ENCODE results near the gene KAT7.

The KAT7 gene

GRCh38 chr17:49861150-49861884, 72.8 kb downstream of the KAT7 start:
- no peaks in the 10 kb centered on the region for H3K36me3 ChIP-seq (ENCODE audit: insufficient read depth, low read depth, low read length)
- H3K4me3 ChIP-seq (ENCODE audit: low read length), result no peak overlapping the region
- no peak overlapping the region for H3K27ac ChIP-seq (ENCODE audit: low read length)
- H3K9me3 ChIP-seq (ENCODE audit: insufficient read depth, low read depth, low read length), result no peaks in the 10 kb centered on the region
- no peak overlapping the region for H3K9ac ChIP-seq (ENCODE audit: low read depth, low read length)
- peaks cover 17% of the 10 kb centered on the region; the same call in 1 of the 2 replicates for H3K4me1 ChIP-seq (ENCODE audit: insufficient read depth, low read length)
- H3K27me3 ChIP-seq (ENCODE audit: insufficient read depth, low read length), result no peaks in the 10 kb centered on the region; the same call in 1 of the 2 replicates

- Histone ChIP-seq H3K36me3 (ENCODE audit: insufficient read depth, low read depth, low read length) (no peaks in the 10 kb centered on the region), H3K9me3 (ENCODE audit: insufficient read depth, low read depth, low read length) (no peaks in the 10 kb centered on the region), H3K4me3 (ENCODE audit: low read length) (no peak overlapping the region), H3K9ac (ENCODE audit: low read depth, low read length) (no peak overlapping the region), H3K27me3 (ENCODE audit: insufficient read depth, low read length) (no peaks in the 10 kb centered on the region; the same call in 1 of the 2 replicates), H3K27ac (ENCODE audit: low read length) (no peak overlapping the region), H3K4me1 (ENCODE audit: insufficient read depth, low read length) (peaks cover 19% of the 10 kb centered on the region; the same call in 1 of the 2 replicates)
Observed at GRCh38 chr17:49862781-49863331, 74.4 kb downstream of the KAT7 start.

- no peaks in the 10 kb centered on the region; the same call in 1 of the 2 replicates for H3K27me3 ChIP-seq (ENCODE audit: insufficient read depth, low read length)
- H3K4me3 ChIP-seq (ENCODE audit: low read length), result peak overlapping the region; percentile 27; the same call in 1 of the 2 replicates
- H3K4me1 ChIP-seq (ENCODE audit: insufficient read depth, low read length), result peaks cover 19% of the 10 kb centered on the region; the same call in 1 of the 2 replicates
- H3K27ac ChIP-seq (ENCODE audit: low read length), result no peak overlapping the region
- peak overlapping the region; percentile 29; the same call in 1 of the 2 replicates for H3K9ac ChIP-seq (ENCODE audit: low read depth, low read length)
- no peaks in the 10 kb centered on the region for H3K9me3 ChIP-seq (ENCODE audit: insufficient read depth, low read depth, low read length)
- no peaks in the 10 kb centered on the region for H3K36me3 ChIP-seq (ENCODE audit: insufficient read depth, low read depth, low read length)
Observed at GRCh38 chr17:49866019-49866380, 77.5 kb downstream of the KAT7 start.

- Histone ChIP-seq H3K4me3 (ENCODE audit: low read length) (no peak overlapping the region), H3K27ac (ENCODE audit: low read length) (no peak overlapping the region), H3K9ac (ENCODE audit: low read depth, low read length) (no peak overlapping the region; the same call in 1 of the 2 replicates)
Observed at GRCh38 chr17:49866882-49867413, 78.5 kb downstream of the KAT7 start.

GRCh38 chr17:49869038-49869374, 80.5 kb downstream of the KAT7 start:
- H3K4me1 ChIP-seq (ENCODE audit: insufficient read depth, low read length), result peaks cover 19% of the 10 kb centered on the region; the same call in 1 of the 2 replicates
- H3K9ac ChIP-seq (ENCODE audit: low read depth, low read length), result no peak overlapping the region
- H3K27me3 ChIP-seq (ENCODE audit: insufficient read depth, low read length), result no peaks in the 10 kb centered on the region
- H3K9me3 ChIP-seq (ENCODE audit: insufficient read depth, low read depth, low read length), result no peaks in the 10 kb centered on the region
- no peaks in the 10 kb centered on the region for H3K36me3 ChIP-seq (ENCODE audit: insufficient read depth, low read depth, low read length)
- no peak overlapping the region for H3K27ac ChIP-seq (ENCODE audit: low read length)
- H3K4me3 ChIP-seq (ENCODE audit: low read length), result no peak overlapping the region

More at GRCh38 chr17:49866882-49867413, 78.5 kb downstream of the KAT7 start:
- Histone ChIP-seq H3K9me3 (ENCODE audit: insufficient read depth, low read depth, low read length) (no peaks in the 10 kb centered on the region), H3K36me3 (ENCODE audit: insufficient read depth, low read depth, low read length) (no peaks in the 10 kb centered on the region), H3K27me3 (ENCODE audit: insufficient read depth, low read length) (no peaks in the 10 kb centered on the region), H3K4me1 (ENCODE audit: insufficient read depth, low read length) (peaks cover 19% of the 10 kb centered on the region; the same call in 1 of the 2 replicates)

GRCh38 chr17:49870298-49870697, 81.8 kb downstream of the KAT7 start:
- Histone ChIP-seq H3K27me3 (ENCODE audit: insufficient read depth, low read length) (no peaks in the 10 kb centered on the region), H3K4me1 (ENCODE audit: insufficient read depth, low read length) (peaks cover 12% of the 10 kb centered on the region; the same call in 1 of the 2 replicates), H3K9ac (ENCODE audit: low read depth, low read length) (no peak overlapping the region), H3K27ac (ENCODE audit: low read length) (no peak overlapping the region), H3K9me3 (ENCODE audit: insufficient read depth, low read depth, low read length) (no peaks in the 10 kb centered on the region), H3K36me3 (ENCODE audit: insufficient read depth, low read depth, low read length) (no peaks in the 10 kb centered on the region), H3K4me3 (ENCODE audit: low read length) (no peak overlapping the region)

- Histone ChIP-seq H3K4me3 (ENCODE audit: low read length) (no peak overlapping the region), H3K27me3 (ENCODE audit: insufficient read depth, low read length) (no peaks in the 10 kb centered on the region), H3K9ac (ENCODE audit: low read depth, low read length) (no peak overlapping the region), H3K36me3 (ENCODE audit: insufficient read depth, low read depth, low read length) (no peaks in the 10 kb centered on the region), H3K27ac (ENCODE audit: low read length) (no peak overlapping the region), H3K4me1 (ENCODE audit: insufficient read depth, low read length) (peaks cover 4% of the 10 kb centered on the region; the same call in 1 of the 2 replicates), H3K9me3 (ENCODE audit: insufficient read depth, low read depth, low read length) (no peaks in the 10 kb centered on the region)
Observed at GRCh38 chr17:49871211-49871610, 82.7 kb downstream of the KAT7 start.

GRCh38 chr17:49872754-49873377, 84.4 kb downstream of the KAT7 start:
- H3K27me3 ChIP-seq (ENCODE audit: insufficient read depth, low read length), result no peaks in the 10 kb centered on the region
- no peak overlapping the region for H3K27ac ChIP-seq (ENCODE audit: low read length)
- no peak overlapping the region for H3K9ac ChIP-seq (ENCODE audit: low read depth, low read length)
- no peaks in the 10 kb centered on the region for H3K4me1 ChIP-seq (ENCODE audit: insufficient read depth, low read length)
- no peaks in the 10 kb centered on the region for H3K9me3 ChIP-seq (ENCODE audit: insufficient read depth, low read depth, low read length)
- H3K4me3 ChIP-seq (ENCODE audit: low read length), result no peak overlapping the region
- no peaks in the 10 kb centered on the region for H3K36me3 ChIP-seq (ENCODE audit: insufficient read depth, low read depth, low read length)

GRCh38 chr17:49873466-49873865, 85.0 kb downstream of the KAT7 start:
- Histone ChIP-seq H3K27ac (ENCODE audit: low read length) (no peak overlapping the region), H3K27me3 (ENCODE audit: insufficient read depth, low read length) (no peaks in the 10 kb centered on the region), H3K9me3 (ENCODE audit: insufficient read depth, low read depth, low read length) (no peaks in the 10 kb centered on the region), H3K4me1 (ENCODE audit: insufficient read depth, low read length) (no peaks in the 10 kb centered on the region), H3K36me3 (ENCODE audit: insufficient read depth, low read depth, low read length) (no peaks in the 10 kb centered on the region), H3K4me3 (ENCODE audit: low read length) (no peak overlapping the region), H3K9ac (ENCODE audit: low read depth, low read length) (no peak overlapping the region)

GRCh38 chr17:49873926-49874325, 85.4 kb downstream of the KAT7 start:
- Histone ChIP-seq H3K27me3 (ENCODE audit: insufficient read depth, low read length) (peaks cover 3% of the 10 kb centered on the region; the same call in 1 of the 2 replicates), H3K27ac (ENCODE audit: low read length) (no peak overlapping the region), H3K4me1 (ENCODE audit: insufficient read depth, low read length) (no peaks in the 10 kb centered on the region), H3K36me3 (ENCODE audit: insufficient read depth, low read depth, low read length) (no peaks in the 10 kb centered on the region), H3K4me3 (ENCODE audit: low read length) (no peak overlapping the region), H3K9ac (ENCODE audit: low read depth, low read length) (no peak overlapping the region), H3K9me3 (ENCODE audit: insufficient read depth, low read depth, low read length) (no peaks in the 10 kb centered on the region)

GRCh38 chr17:49874911-49875310, 86.4 kb downstream of the KAT7 start:
- peaks cover 13% of the 10 kb centered on the region; the same call in 1 of the 2 replicates for H3K27me3 ChIP-seq (ENCODE audit: insufficient read depth, low read length)
- H3K36me3 ChIP-seq (ENCODE audit: insufficient read depth, low read depth, low read length), result no peaks in the 10 kb centered on the region
- H3K4me3 ChIP-seq (ENCODE audit: low read length), result no peak overlapping the region
- H3K9ac ChIP-seq (ENCODE audit: low read depth, low read length), result no peak overlapping the region
- H3K27ac ChIP-seq (ENCODE audit: low read length), result no peak overlapping the region
- no peaks in the 10 kb centered on the region for H3K9me3 ChIP-seq (ENCODE audit: insufficient read depth, low read depth, low read length)
- no peaks in the 10 kb centered on the region for H3K4me1 ChIP-seq (ENCODE audit: insufficient read depth, low read length)
